IMR-90 (cell line): Measurements from ENCODE around the gene ATP2B1. TPM values are rescaled to one million over a fixed set of nuclear protein-coding genes. Genes with fewer than 3 reads are reported as not detected.

ENCODE experiments used
- ATAC-seq: fragments of 200-7000 bp; cut with Tn5 transposase; 2 replicates; pipeline ENCODE4 v1.9.1; 2020; ENCODE audit warnings: low read depth, mild to moderate bottlenecking, moderate library complexity
- BruUV-seq: library from RNA; stranded (reverse); fragments of 400-500 nt; replicated peaks from 2 replicates; lab custom pipeline; 2021; lab: Mats Ljungman, UMichigan
- CTCF ChIA-PET: fragments of 300-600 bp; formaldehyde crosslinking; extraction: SDS; loops from one replicate; lab custom pipeline; 2021; ENCODE audit warnings: antibody characterized with exemption; lab: Yijun Ruan, JAX
- POLR2A ChIA-PET: fragments of 300-600 bp; sonication (Branson Sonifier 250); formaldehyde crosslinking; loops from one replicate; lab custom pipeline; 2022; ENCODE audit warnings: antibody characterized with exemption; ENCODE audit not compliant: unreplicated experiment; lab: Charles Lee
- DNase-seq: peaks from one replicate; pipeline ENCODE4 v3.0.0; 2013
- H2AFZ ChIP-seq: replicated peaks from 2 replicates; pipeline ENCODE3; 2013; ENCODE audit warnings: low read length, mild to moderate bottlenecking; ENCODE audit not compliant: poor library complexity
- H2AK5ac ChIP-seq: 2 replicates; pipeline ENCODE4 v1.6.1; 2013; ENCODE audit warnings: low read depth, low read length, inconsistent platforms
- H2AK9ac ChIP-seq: replicated peaks from 2 replicates; pipeline ENCODE3; 2013; ENCODE audit warnings: mild to moderate bottlenecking, low read depth, low read length, moderate library complexity; ENCODE audit not compliant: poor library complexity
- H2BK120ac ChIP-seq: 2 replicates; pipeline ENCODE4 v1.6.1; 2013; ENCODE audit warnings: low read depth, low read length, inconsistent platforms
- H2BK15ac ChIP-seq: 3 replicates; pipeline ENCODE4 v1.6.1; 2013; ENCODE audit warnings: low read depth, low read length, inconsistent platforms
- H2BK20ac ChIP-seq: 2 replicates; pipeline ENCODE4 v1.6.1; 2013; ENCODE audit warnings: low read depth, mild to moderate bottlenecking, inconsistent platforms, low read length, moderate library complexity
- H2BK5ac ChIP-seq: 2 replicates; pipeline ENCODE4 v1.6.1; 2013; ENCODE audit warnings: mild to moderate bottlenecking, low read depth, low read length, inconsistent platforms; ENCODE audit not compliant: poor library complexity, severe bottlenecking
- H3K14ac ChIP-seq: replicated peaks from 2 replicates; pipeline ENCODE4 v1.6.1; 2013; ENCODE audit warnings: low read depth, low read length, inconsistent platforms
- H3K18ac ChIP-seq: 2 replicates; pipeline ENCODE4 v1.6.1; 2013; ENCODE audit warnings: low read depth, low read length, control low read depth
- H3K23ac ChIP-seq: 2 replicates; pipeline ENCODE4 v1.6.1; 2013; ENCODE audit warnings: low read depth, low read length, inconsistent platforms
- H3K27ac ChIP-seq: 2 replicates; pipeline ENCODE4 v1.5.1; 2013; ENCODE audit warnings: mild to moderate bottlenecking, control low read depth, low read length; ENCODE audit not compliant: insufficient read depth
- H3K27me3 ChIP-seq: 2 replicates; pipeline ENCODE4 v1.6.1; 2013; ENCODE audit warnings: low read length; ENCODE audit not compliant: control insufficient read depth, insufficient read depth
- H3K36me3 ChIP-seq: 2 replicates; pipeline ENCODE4 v1.6.1; 2013; ENCODE audit warnings: low read length, mixed read lengths; ENCODE audit not compliant: control insufficient read depth, insufficient read depth
- H3K4ac ChIP-seq: 2 replicates; pipeline ENCODE4 v1.6.1; 2013; ENCODE audit warnings: low read depth, low read length, inconsistent platforms
- H3K4me1 ChIP-seq: 2 replicates; pipeline ENCODE4 v1.6.1; 2013; ENCODE audit warnings: low read length, mixed read lengths; ENCODE audit not compliant: control insufficient read depth, insufficient read depth
- H3K4me2 ChIP-seq: 2 replicates; pipeline ENCODE4 v1.6.1; 2013; ENCODE audit warnings: low read depth, mild to moderate bottlenecking, control low read depth, low read length, moderate library complexity
- H3K4me3 ChIP-seq: 2 replicates; pipeline ENCODE4 v1.5.1; 2013; ENCODE audit warnings: low read depth, mild to moderate bottlenecking, control low read depth, low read length, moderate library complexity; ENCODE audit not compliant: insufficient read depth
- H3K56ac ChIP-seq: 2 replicates; pipeline ENCODE4 v1.6.1; 2013; ENCODE audit warnings: low read length, inconsistent platforms; ENCODE audit not compliant: insufficient read depth; ENCODE audit errors: extremely low read depth
- H3K79me1 ChIP-seq, 2 experiments: 2 replicates each; pipeline ENCODE4 v1.6.1; 2013; ENCODE audit warnings: low read length in 2 of 2, inconsistent platforms in 1 of 2, low read depth in 1 of 2
- H3K9ac ChIP-seq: 2 replicates; pipeline ENCODE4 v1.6.1; 2013; ENCODE audit warnings: low read depth, low read length, control low read depth
- H3K9me1 ChIP-seq: 2 replicates; pipeline ENCODE4 v1.6.1; 2013; ENCODE audit warnings: low read length, inconsistent platforms; ENCODE audit not compliant: insufficient read depth
- H3K9me3 ChIP-seq: 2 replicates; pipeline ENCODE4 v1.6.1; 2013; ENCODE audit warnings: low read length; ENCODE audit not compliant: control insufficient read depth, insufficient read depth
- H4K20me1 ChIP-seq: 2 replicates; pipeline ENCODE4 v1.6.1; 2013; ENCODE audit warnings: low read length, inconsistent platforms; ENCODE audit not compliant: insufficient read depth
- H4K5ac ChIP-seq: 2 replicates; pipeline ENCODE4 v1.6.1; 2013; ENCODE audit warnings: mild to moderate bottlenecking, low read depth, low read length, control low read depth
- H4K8ac ChIP-seq, 2 experiments: 2 replicates each; pipeline ENCODE4 v1.6.1; 2013; ENCODE audit warnings: low read depth in 2 of 2, low read length in 2 of 2, control low read depth in 1 of 2, inconsistent platforms in 1 of 2
- H4K91ac ChIP-seq: 2 replicates; pipeline ENCODE4 v1.6.1; 2013; ENCODE audit warnings: low read depth, low read length, inconsistent platforms; ENCODE audit not compliant: insufficient read depth
- CEBPB ChIP-seq: IDR thresholded peaks from 2 replicates; pipeline ENCODE4 v1.6.1; 2012; ENCODE audit warnings: low read depth, low read length, improper control_type of control experiment
- RFX5 ChIP-seq: IDR thresholded peaks from 2 replicates; pipeline ENCODE4 v1.8.0; 2012; ENCODE audit warnings: low read depth, mild to moderate bottlenecking, low read length, moderate library complexity
- WGBS, 2 experiments: methylation state at CpG; one replicate each; pipeline versions ENCODE4 v1.1.5 to v1.1.7; 2013; ENCODE audit warnings: missing lambda C conversion rate in 2 of 2; ENCODE audit not compliant: insufficient read length in 1 of 2; ENCODE audit errors: extremely low coverage in 2 of 2; 5-methylcytosine and 5-hydroxymethylcytosine counted together
- dilution Hi-C: fragments of 300-500 bp; cut with HindIII; formaldehyde crosslinking; loops from one replicate; pipeline ENCODE4 v1.14.3; 2018; ENCODE audit warnings: low sequenced_read_pairs; ENCODE audit not compliant: unreplicated experiment
- in situ Hi-C: fragments of 300-500 bp; cut with MboI; formaldehyde crosslinking; loops from 3 replicates; pipeline ENCODE4 v1.14.3; 2019; ENCODE audit warnings: low sequenced_read_pairs, inconsistent platforms, mixed read lengths
- intact Hi-C: fragments of 100-400 bp; cut with micrococcal nuclease; formaldehyde crosslinking; loops from 2 replicates; pipeline ENCODE4 v1.10.0; 2022
- polyA plus RNA-seq, 3 experiments: library from polyadenylated mRNA; depleted of rRNA; stranded (reverse); fragments of >200 nt; gene quantifications; 2 replicates each; pipeline ENCODE4 v1.2.3, GENCODE V29; 2012; ENCODE audit warnings: low replicate concordance in 1 of 3
- total RNA-seq: library from RNA; depleted of rRNA; stranded (reverse); fragments of >200 nt; gene quantifications from 2 replicates; pipeline ENCODE4 v1.2.3, GENCODE V29; 2012

The ATP2B1 gene
- total and polyA plus RNA-seq, 2 of the 4 experiments (the other 2 are of a cell fraction) = 9.9 to 32.6 TPM

DNA sequence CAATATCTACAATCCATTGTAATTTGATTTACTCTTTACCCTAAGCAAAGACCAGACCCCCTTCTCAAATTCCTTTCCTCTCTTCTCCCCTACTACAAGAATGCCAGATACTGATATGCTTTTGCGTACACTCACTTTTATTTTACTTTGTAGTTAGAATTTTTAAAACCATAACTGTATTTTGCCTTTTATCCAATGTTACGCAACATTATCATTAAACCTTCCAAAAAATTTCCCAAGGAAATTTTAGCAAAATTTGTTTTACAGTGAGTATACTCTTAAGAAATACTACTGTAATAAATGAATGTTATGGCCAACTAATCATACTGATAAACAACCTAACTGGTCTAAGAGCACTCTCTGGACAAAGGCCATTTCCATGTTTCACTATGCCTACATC is 22.3 kb downstream of the ATP2B1 start:
- intact Hi-C loops (no loop called here), in situ Hi-C loops (no loop called here), dilution Hi-C loops (no loop called here)
- no peak overlapping the region for H3K4ac ChIP-seq
- POLR2A ChIA-PET = no interaction called here
- H3K9ac ChIP-seq = no peak overlapping the region
- H3K4me1 ChIP-seq = peaks cover 4% of the 10 kb centered on the region; the same call in 1 of the 2 replicates
- no peak overlapping the region for H2BK120ac ChIP-seq
- no peak overlapping the region for H2AFZ ChIP-seq
- H3K56ac ChIP-seq = no peak overlapping the region
- ATAC-seq (no peak), DNase-seq (no peak)
- no peak overlapping the region for H4K91ac ChIP-seq
- no peak overlapping the region for H4K8ac ChIP-seq
- H3K4me3 ChIP-seq = no peak overlapping the region
- CTCF ChIA-PET = no interaction called here
- H3K79me1 ChIP-seq = peaks cover 24 to 39% of the 10 kb centered on the region in 2 experiments
- no TSS peak for BruUV-seq
- H4K20me1 ChIP-seq = peaks cover 25% of the 10 kb centered on the region
- no peak overlapping the region for H4K5ac ChIP-seq
- TF ChIP-seq RFX5 = no peak
- TF ChIP-seq CEBPB = peak; percentile 83
- no peak overlapping the region for H2AK5ac ChIP-seq
- H2BK20ac ChIP-seq = no peak overlapping the region
- no peak overlapping the region for H3K23ac ChIP-seq
- H3K27ac ChIP-seq = no peak overlapping the region
- no peak overlapping the region for H2AK9ac ChIP-seq
- peaks cover 4% of the 10 kb centered on the region; the same call in 1 of the 2 replicates for H3K9me3 ChIP-seq
- H3K18ac ChIP-seq = no peak overlapping the region
- no peaks in the 10 kb centered on the region for H3K36me3 ChIP-seq
- 0 out of 2 replicates have a peak, but pooled peaks cover 3% of the 10 kb centered on the region for H3K9me1 ChIP-seq
- no peak overlapping the region for H2BK15ac ChIP-seq
- H3K14ac ChIP-seq = no peak overlapping the region
- no CpG with 5 or more reads among the region's 2 CpGs for WGBS, 2 experiments
- H3K4me2 ChIP-seq = no peak overlapping the region
- no peaks in the 10 kb centered on the region for H3K27me3 ChIP-seq
- no peak overlapping the region for H2BK5ac ChIP-seq
